Inferior parietal cortex (tissue), 1 donor: ENCODE data around the gene DNM1.

Source experiments
- DNase-seq: peaks from one replicate; pipeline ENCODE4 v3.0.0-alpha.2; 2016; ENCODE audit errors: extremely low spot score

Gene DNM1

DNA sequence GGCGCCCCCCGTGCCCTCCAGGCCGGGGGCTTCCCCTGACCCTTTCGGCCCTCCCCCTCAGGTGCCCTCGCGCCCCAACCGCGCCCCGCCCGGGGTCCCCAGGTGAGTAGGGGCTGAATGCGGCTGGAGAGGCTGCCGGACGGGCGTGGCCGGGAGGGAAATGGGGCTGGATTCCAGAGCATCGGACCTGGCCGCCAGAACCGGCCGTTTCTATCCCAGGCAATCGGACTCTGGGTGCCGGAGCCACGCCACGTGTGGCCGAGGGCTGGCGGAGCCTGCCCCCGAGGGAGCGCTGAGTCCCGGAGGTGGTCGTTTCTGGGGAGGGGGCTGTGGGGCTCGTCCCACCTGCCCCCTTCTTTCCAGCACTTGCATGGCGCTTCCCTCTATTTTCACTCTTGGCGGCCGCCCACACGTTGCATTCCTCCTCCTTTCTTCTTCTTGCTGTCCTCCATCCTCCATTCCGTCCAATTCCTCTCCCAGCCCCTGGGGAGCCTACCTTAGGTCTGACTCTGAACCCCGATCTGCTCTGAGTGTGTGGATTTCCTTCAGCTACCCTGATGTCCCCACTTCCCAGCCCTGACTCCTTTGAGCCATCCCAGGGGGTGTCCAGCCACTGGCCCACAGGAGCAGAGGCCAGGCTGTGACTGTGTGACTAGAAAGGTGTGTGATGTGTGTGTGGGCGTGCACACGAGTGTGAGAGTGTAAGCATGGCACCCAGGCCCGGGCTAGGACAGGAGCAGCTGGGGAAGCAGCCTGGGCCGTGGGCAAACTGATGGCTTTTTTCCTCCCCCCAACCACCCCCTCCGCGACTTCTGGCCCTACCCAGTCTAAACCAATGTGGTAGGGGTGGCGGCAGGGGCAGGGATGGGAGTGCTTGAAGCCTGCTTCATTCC lies 47.9 kb downstream of the DNM1 start:
- DNase-seq = no peak

DNA sequence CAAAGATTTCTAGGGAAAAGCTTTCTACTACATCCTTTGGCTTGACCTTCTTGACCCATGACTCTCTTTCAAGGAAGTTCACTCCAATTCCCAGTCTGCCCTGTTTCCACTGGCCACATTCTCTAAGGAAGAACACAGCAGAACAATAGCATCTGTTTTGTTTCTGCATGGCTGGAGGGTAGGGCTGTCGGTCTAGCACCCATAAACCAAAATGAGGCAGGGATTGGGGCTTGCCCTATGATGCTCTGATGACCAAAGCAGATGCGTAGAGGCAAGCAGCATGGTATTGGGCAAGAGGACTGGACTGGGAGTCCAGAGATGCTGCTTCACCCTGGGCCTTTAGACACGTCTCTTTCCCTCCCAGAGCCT lies 48.5 kb downstream of the DNM1 start:
- DNase-seq = no peak

- DNase-seq = no peak
Measured at GRCh38 chr9:128252317-128253139, 49.3 kb downstream of the DNM1 start.

GRCh38 chr9:128253140-128253990 lies 50.2 kb downstream of the DNM1 start:
- DNase-seq = no peak

- no peak for DNase-seq
Measured at GRCh38 chr9:128253991-128254346, 50.8 kb downstream of the DNM1 start.

- DNase-seq = no peak
Measured at GRCh38 chr9:128254362-128254761, 51.2 kb downstream of the DNM1 start.

DNA sequence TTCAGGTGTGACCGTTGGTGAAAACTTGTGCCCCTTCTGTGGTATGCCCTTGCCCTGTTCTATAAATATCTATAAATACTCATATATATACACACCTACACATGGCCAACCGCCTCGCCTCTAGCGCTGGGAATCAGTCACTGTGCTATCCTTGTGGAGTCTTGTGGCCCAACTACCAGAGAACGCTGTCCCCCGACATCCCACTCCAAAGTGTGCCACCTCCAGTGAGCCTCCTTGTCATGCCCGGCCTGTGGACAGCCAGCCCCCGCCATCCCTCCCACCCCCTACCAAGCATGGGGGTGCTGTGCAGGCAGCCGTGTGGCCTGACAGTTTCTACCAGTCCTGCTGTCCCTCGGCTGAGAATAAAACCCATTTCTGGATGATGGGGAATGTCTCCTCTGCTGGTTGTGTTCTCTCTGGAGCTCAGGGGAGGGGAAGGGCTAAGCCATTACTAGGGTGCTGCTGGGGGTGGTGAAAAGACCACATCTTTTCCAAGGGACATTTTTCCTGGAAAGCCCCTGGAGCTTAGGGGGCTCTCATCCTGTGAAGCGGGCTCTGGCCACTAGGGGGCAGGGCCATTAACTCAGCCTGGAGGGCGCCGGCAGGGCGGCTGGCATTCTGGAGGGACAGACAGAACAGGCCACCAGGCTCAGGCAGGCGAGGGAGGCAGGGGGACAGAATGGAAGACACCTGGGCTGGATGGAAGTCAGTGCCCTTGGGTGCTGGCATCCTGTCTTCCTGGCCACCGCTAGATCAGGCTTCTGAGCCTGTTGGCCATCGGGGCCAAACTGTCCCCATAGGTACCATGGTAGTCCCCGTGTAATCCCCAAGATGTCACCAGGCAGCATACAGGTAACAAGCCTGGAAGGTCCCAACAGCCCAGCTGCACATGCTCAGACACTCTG lies 51.9 kb downstream of the DNM1 start:
- peak; percentile 66 for DNase-seq

- no peak for DNase-seq
Measured at GRCh38 chr9:128257086-128257825, 54.1 kb downstream of the DNM1 start.

- DNase-seq = no peak
Measured at GRCh38 chr9:128257907-128258306, 54.7 kb downstream of the DNM1 start.

GRCh38 chr9:128258326-128258725 lies 55.1 kb downstream of the DNM1 start:
- no peak for DNase-seq

DNA sequence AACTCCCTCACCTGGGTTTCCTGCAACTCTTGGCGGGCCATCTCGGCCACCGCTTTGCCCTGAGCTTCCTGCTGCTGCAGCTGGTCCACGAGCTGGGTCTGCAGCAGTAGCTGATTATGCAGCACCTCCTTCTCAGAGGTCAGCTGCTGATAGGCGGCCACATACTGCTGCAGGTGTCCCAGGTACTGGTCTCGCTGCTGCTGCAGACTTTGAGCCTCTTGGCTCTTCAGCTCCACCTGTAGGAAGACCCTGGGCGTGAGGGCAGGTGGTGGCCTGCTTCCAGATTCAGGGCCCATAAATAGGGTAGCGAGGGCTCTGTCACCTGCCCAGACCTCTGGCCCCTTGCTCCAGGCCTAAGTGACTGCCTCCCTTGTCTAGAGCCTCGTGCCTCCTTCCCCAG lies 56.0 kb downstream of the DNM1 start:
- DNase-seq = no peak

- DNase-seq = no peak
Measured at GRCh38 chr9:128260340-128260739, 57.2 kb downstream of the DNM1 start.

GRCh38 chr9:128262687-128263086 lies 59.5 kb downstream of the DNM1 start:
- no peak for DNase-seq

- DNase-seq = no peak
Measured at GRCh38 chr9:128265348-128265847, 62.2 kb downstream of the DNM1 start.

- no peak for DNase-seq
Measured at GRCh38 chr9:128266868-128267590, 63.9 kb downstream of the DNM1 start.

GRCh38 chr9:128271112-128271511 lies 67.9 kb downstream of the DNM1 start:
- no peak for DNase-seq

GRCh38 chr9:128271512-128271911 lies 68.3 kb downstream of the DNM1 start:
- no peak for DNase-seq

GRCh38 chr9:128274245-128274644 lies 71.1 kb downstream of the DNM1 start:
- DNase-seq = no peak

GRCh38 chr9:128275198-128276007 lies 72.2 kb downstream of the DNM1 start, which contains the start of gene GOLGA2:
TSS of gene GOLGA2 (minus strand) at chr9:128276007. CDS start at chr9:128275976, 31 bp downstream.
- DNase-seq = no peak
